Measurements from ENCODE around the gene TPRG1.

- TF ChIP-seq CTCF (IDR thresholded peaks at IDR 0.05) = no peak
- no peak for TF ChIP-seq POLR2A (IDR thresholded peaks at IDR 0.05)
Observed at GRCh38 chr3:189331002-189331418, 159.2 kb downstream of the TPRG1 start.

All from body of pancreas (tissue), 4 donors.